MM.1S (cell line): ENCODE results near the gene ALDH1A3.

ENCODE experiments used
- CTCF ChIP-seq: fragments of 300-600 bp; sonication (generic); IDR thresholded peaks from 2 replicates; pipeline ENCODE4 v1.5.1; 2016; ENCODE audit warnings: antibody characterized with exemption, low read length, mixed read lengths
- EZH2 ChIP-seq: fragments of 300-600 bp; sonication (generic); optimal IDR thresholded peaks from 2 replicates; pipeline ENCODE3; 2017; ENCODE audit warnings: low read depth, mild to moderate bottlenecking, antibody characterized with exemption, low read length, mixed read lengths
- EZH2phosphoT487 ChIP-seq: fragments of 300-600 bp; sonication (generic); IDR thresholded peaks from 2 replicates; pipeline ENCODE4 v1.6.1; 2018; ENCODE audit warnings: antibody characterized with exemption, low read length

DNA sequence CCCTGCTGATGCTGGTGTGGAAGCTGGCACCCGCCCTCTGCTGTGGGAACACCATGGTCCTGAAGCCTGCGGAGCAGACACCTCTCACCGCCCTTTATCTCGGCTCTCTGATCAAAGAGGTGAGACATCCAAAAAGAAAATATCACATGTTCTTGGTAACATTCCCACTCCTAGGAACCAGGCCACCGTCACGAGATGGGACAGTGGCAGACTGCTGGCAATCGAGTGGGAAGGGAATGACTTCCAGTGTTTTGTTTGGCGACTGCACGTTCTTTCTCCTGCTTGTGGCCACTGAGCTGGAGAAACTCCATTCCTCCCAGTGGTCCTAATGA is 14.3 kb downstream of the ALDH1A3 start:
- TF ChIP-seq CTCF = no peak
- no peak for TF ChIP-seq EZH2
- TF ChIP-seq EZH2phosphoT487 = no peak
